GM12878 (cell line): ENCODE results near the gene SCYL1. TPM values are rescaled to one million over a fixed set of nuclear protein-coding genes. Genes with fewer than 3 reads are reported as not detected.

ENCODE experiments used
- ATAC-seq: fragments of 200-7000 bp; cut with Tn5 transposase; 3 replicates; pipeline ENCODE4 v1.9.1; 2020; ENCODE audit warnings: mild to moderate bottlenecking, moderate library complexity
- BruUV-seq: library from RNA; stranded (reverse); fragments of 400-500 nt; replicated peaks from 2 replicates; lab custom pipeline; 2021; lab: Mats Ljungman, UMichigan
- CTCF ChIA-PET: fragments of 300-600 bp; sonication (Branson Sonifier 250); formaldehyde crosslinking; extraction: SDS; loops from one replicate; lab custom pipeline; 2021; ENCODE audit warnings: inconsistent platforms; lab: Yijun Ruan, JAX
- POLR2A ChIA-PET: fragments of 350-600 bp; formaldehyde crosslinking; extraction: SDS; loops from one replicate; lab custom pipeline; 2021; ENCODE audit warnings: inconsistent platforms; lab: Charles Lee
- RAD21 ChIA-PET: fragments of 300-600 bp; sonication (Branson Sonifier 250); formaldehyde crosslinking; loops from one replicate; lab custom pipeline; 2023; ENCODE audit warnings: antibody characterized with exemption; ENCODE audit not compliant: unreplicated experiment; lab: Charles Lee
- SMC1A ChIA-PET: fragments of 300-600 bp; sonication (Branson Sonifier 250); formaldehyde crosslinking; loops from one replicate; lab custom pipeline; 2023; ENCODE audit not compliant: unreplicated experiment, uncharacterized antibody; lab: Charles Lee
- DNase-seq: peaks from one replicate; pipeline ENCODE4 v3.0.0-alpha.2; 2011; ENCODE audit warnings: low read depth, low spot score
- FAIRE-seq: peaks from 3 replicates; lab custom pipeline; 2011; peaks lifted over from hg19 to GRCh38; lab: Jason Lieb, UNC
- H2AFZ ChIP-seq: 2 replicates; pipeline ENCODE4 v1.6.0; 2011; ENCODE audit warnings: low read depth, low read length, control low read depth; ENCODE audit not compliant: control insufficient read depth
- H3K27ac ChIP-seq: 2 replicates; pipeline ENCODE4 v1.5.1; 2011; ENCODE audit warnings: control low read depth; ENCODE audit not compliant: control insufficient read depth, insufficient read depth
- H3K27me3 ChIP-seq, 2 experiments: replicated peaks in 1 of 2; 2 replicates each; pipeline versions ENCODE4 v1.6.0 to v1.6.1; 2011; ENCODE audit warnings: low read length in 1 of 2; ENCODE audit not compliant: control insufficient read depth in 2 of 2, insufficient read depth in 2 of 2
- H3K36me3 ChIP-seq, 2 experiments: 2 replicates each; pipeline ENCODE4 v1.5.1; 2011; ENCODE audit warnings: low read length in 1 of 2; ENCODE audit not compliant: control insufficient read depth in 2 of 2, insufficient read depth in 2 of 2
- H3K4me1 ChIP-seq: 2 replicates; pipeline ENCODE4 v1.6.1; 2011; ENCODE audit warnings: mild to moderate bottlenecking, low read length, moderate library complexity, mixed read lengths; ENCODE audit not compliant: control insufficient read depth, insufficient read depth
- H3K4me2 ChIP-seq: 2 replicates; pipeline ENCODE4 v1.6.0; 2011; ENCODE audit warnings: control low read depth; ENCODE audit not compliant: control insufficient read depth, insufficient read depth
- H3K4me3 ChIP-seq: fragments of 200-600 bp; sonication (generic); 2 replicates; pipeline ENCODE4 v1.5.1; 2016
- H3K79me2 ChIP-seq: 2 replicates; pipeline ENCODE4 v1.6.0; 2011; ENCODE audit warnings: low read length; ENCODE audit not compliant: control insufficient read depth, insufficient read depth
- H3K9ac ChIP-seq: 2 replicates; pipeline ENCODE4 v1.8.0; 2011; ENCODE audit warnings: low read length, control low read depth, mixed read lengths; ENCODE audit not compliant: control insufficient read depth, insufficient read depth
- H3K9me3 ChIP-seq: replicated peaks from 3 replicates; pipeline ENCODE4 v1.5.1; 2011; ENCODE audit warnings: mild to moderate bottlenecking, low read length; ENCODE audit not compliant: control insufficient read depth, insufficient read depth
- H4K20me1 ChIP-seq: 2 replicates; pipeline ENCODE4 v1.6.0; 2011; ENCODE audit not compliant: control insufficient read depth, insufficient read depth
- CTCF ChIP-seq, 3 experiments: IDR thresholded peaks in 2 of 3; conservative IDR thresholded peaks in 1 of 3; 2 replicates each; pipeline ENCODE4 v1.5.1; 2011; ENCODE audit warnings: low read depth in 3 of 3, low read length in 3 of 3, mild to moderate bottlenecking in 3 of 3, control low read depth in 2 of 3, moderate library complexity in 2 of 3, inconsistent platforms in 1 of 3, mixed read lengths in 1 of 3; ENCODE audit not compliant: control insufficient read depth in 2 of 3, insufficient read depth in 1 of 3; ENCODE audit errors: extremely low read depth in 1 of 3
- RELB ChIP-seq: fragments of 450-650 bp; IDR thresholded peaks from 2 replicates; pipeline ENCODE4 v1.6.1; 2017; ENCODE audit warnings: low read depth, mild to moderate bottlenecking, moderate library complexity
- SKIL ChIP-seq: fragments of 450-650 bp; IDR thresholded peaks from 2 replicates; pipeline ENCODE4 v1.6.1; 2017; ENCODE audit warnings: mild to moderate bottlenecking, low read depth, inconsistent platforms; ENCODE audit not compliant: poor library complexity, severe bottlenecking
- SMAD1 ChIP-seq: fragments of 450-650 bp; IDR thresholded peaks from 2 replicates; pipeline ENCODE4 v1.6.1; 2018; ENCODE audit warnings: mild to moderate bottlenecking, low read depth; ENCODE audit not compliant: partially characterized antibody
- WGBS: methylation state at CpG from one replicate; pipeline ENCODE4 v1.1.6; 2016; ENCODE audit warnings: low lambda C conversion rate; ENCODE audit not compliant: insufficient replicate concordance, insufficient coverage; ENCODE audit errors: missing lambda C conversion rate; 5-methylcytosine and 5-hydroxymethylcytosine counted together
- in situ Hi-C: fragments of 300-500 bp; cut with MboI; formaldehyde crosslinking; loops from 9 replicates; pipeline ENCODE4 v1.14.3; 2018; ENCODE audit warnings: mixed read lengths
- intact Hi-C: fragments of 100-400 bp; cut with micrococcal nuclease; formaldehyde crosslinking; loops from one replicate; pipeline ENCODE4 v1.14.2; 2022; ENCODE audit not compliant: unreplicated experiment
- polyA plus RNA-seq, 11 experiments: library from polyadenylated mRNA; depleted of rRNA in 4 of 11; unstranded in 6 of 11; stranded (reverse) in 5 of 11; fragments of >200 nt; fragmentation: Nextera tagmentation in 4 of 11; fragmentation: Illumina TruSeq in 1 of 11; extraction: Ambion mirVana in 4 of 11; extraction: Trizol in 1 of 11; gene quantifications; 1 replicate in 1 of 11; 2 replicates in 10 of 11; pipeline versions ENCODE4 v1.2.1 to v1.2.3, GENCODE V29; 2011 to 2016; ENCODE audit warnings: inconsistent platforms in 2 of 11, missing spikeins in 2 of 11, low read depth in 1 of 11
- total RNA-seq, 4 experiments: library from RNA; depleted of rRNA in 3 of 4; stranded (reverse); fragments of >200 nt in 3 of 4; fragmentation: Illumina TruSeq in 1 of 4; extraction: Trizol in 1 of 4; gene quantifications; 2 replicates each; pipeline versions ENCODE4 v1.2.1 to v1.2.3, GENCODE V29; 2013 to 2021

SCYL1 gene
- total and polyA plus RNA-seq, 10 of the 15 experiments (the other 5 are each of a cell fraction or from before 2014, with no cell fraction given), result 0.80 to 82.7 (median 51.2) TPM

- H4K20me1 ChIP-seq, result no peaks in the 10 kb centered on the region
- FAIRE-seq, result no peak
- in situ Hi-C loops, result no loop called here
- no peaks in the 10 kb centered on the region for H3K79me2 ChIP-seq
- SMC1A ChIA-PET, result no interaction called here
- peaks cover 24% of the 10 kb centered on the region for H3K4me1 ChIP-seq
- no peaks in the 10 kb centered on the region for H3K36me3 ChIP-seq
- 87% methylated on average over 40 of the region's 52 CpGs for WGBS
- H2AFZ ChIP-seq, result no peak overlapping the region
- RAD21 ChIA-PET, result interaction anchor here (0.6 to 1.1 kb wide), 2 partner anchors 15 to 19 kb away, joined by 3 read pairs; no protein-coding TSS in a partner anchor
- peak overlapping the region; percentile 30; the same call in 1 of the 2 replicates for H3K4me2 ChIP-seq
- no peak for ATAC-seq
- no peak for TF ChIP-seq SKIL
- TF ChIP-seq CTCF (IDR thresholded peaks at IDR 0.05 in 2 of 3, conservative IDR thresholded peaks at IDR 0.05 in 1 of 3; ENCODE audit: control insufficient read depth in 2 of 3, extremely low read depth in 1 of 3, insufficient read depth in 1 of 3, low read depth in 3 of 3, low read length in 3 of 3), result 0 out of 6 replicates have a peak, but pooled peaks of 1 of the 3 experiments have one; percentile 12
- TF ChIP-seq SMAD1, result no peak
- TF ChIP-seq RELB, result no peak
- POLR2A ChIA-PET, result interaction anchor here (0.7 kb wide), 1 partner anchor 40 kb away, joined by 3 read pairs; no protein-coding TSS in a partner anchor
- CTCF ChIA-PET, result interaction anchor here (0.7 to 0.8 kb wide), 2 partner anchors 41 to 534 kb away, joined by 4 to 5 read pairs; no protein-coding TSS in a partner anchor
- no peaks in the 10 kb centered on the region for H3K27me3 ChIP-seq
- no peak overlapping the region for H3K27ac ChIP-seq
- H3K9me3 ChIP-seq, result no peaks in the 10 kb centered on the region
- DNase-seq, result no peak
- H3K9ac ChIP-seq, result no peak overlapping the region
- intact Hi-C loops, result no loop called here
- BruUV-seq, result no TSS peak
- H3K4me3 ChIP-seq, result peak overlapping the region; percentile 63; the same call in 1 of the 2 replicates
Observed at GRCh38 chr11:65547446-65548125, 22.7 kb downstream of the SCYL1 start.
